ENCODE measurements around the gene MGAT5.

MGAT5 gene

DNA sequence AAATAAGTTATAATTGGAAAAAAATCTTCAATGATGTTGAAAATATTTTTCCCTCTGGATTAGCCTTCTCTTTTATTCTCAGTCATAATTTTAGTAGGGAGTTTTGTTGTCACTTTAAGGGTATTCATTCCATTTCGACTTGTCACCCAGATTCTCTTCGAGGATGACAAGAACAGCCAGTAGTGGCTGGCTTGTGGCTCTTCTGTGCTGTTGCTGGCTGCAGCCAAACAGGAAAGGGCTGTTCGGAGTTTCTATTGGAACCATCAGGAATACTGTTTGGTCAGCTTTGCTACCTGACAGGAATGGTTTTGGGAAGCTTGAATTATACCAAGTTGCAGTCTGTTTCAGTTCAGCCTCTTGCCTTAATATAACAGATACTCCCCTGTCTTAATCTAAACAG, 41.6 kb downstream of the MGAT5 start:
- Histone ChIP-seq H3K9ac (no peak overlapping the region), H3K79me2 (ENCODE audit: insufficient read depth, low read depth) (no peaks in the 10 kb centered on the region), H3K27me3 (ENCODE audit: insufficient read depth, low read depth) (no peaks in the 10 kb centered on the region), H3K4me1 (ENCODE audit: low read depth, poor library complexity, severe bottlenecking) (no peaks in the 10 kb centered on the region), H3K4me2 (no peak overlapping the region), H3K27ac (no peak overlapping the region), H2AFZ (ENCODE audit: low read depth) (no peak overlapping the region), H4K20me1 (ENCODE audit: insufficient read depth) (no peaks in the 10 kb centered on the region), H3K4me3 (IDR thresholded peaks at IDR 0.05; ENCODE audit: insufficient read depth, low read depth, low read length) (no peak overlapping the region), H3K36me3 (ENCODE audit: insufficient read depth) (no peaks in the 10 kb centered on the region)
- no peak for TF ChIP-seq CTCF (conservative IDR thresholded peaks at IDR 0.05; ENCODE audit: low read depth, low read length)

DNA sequence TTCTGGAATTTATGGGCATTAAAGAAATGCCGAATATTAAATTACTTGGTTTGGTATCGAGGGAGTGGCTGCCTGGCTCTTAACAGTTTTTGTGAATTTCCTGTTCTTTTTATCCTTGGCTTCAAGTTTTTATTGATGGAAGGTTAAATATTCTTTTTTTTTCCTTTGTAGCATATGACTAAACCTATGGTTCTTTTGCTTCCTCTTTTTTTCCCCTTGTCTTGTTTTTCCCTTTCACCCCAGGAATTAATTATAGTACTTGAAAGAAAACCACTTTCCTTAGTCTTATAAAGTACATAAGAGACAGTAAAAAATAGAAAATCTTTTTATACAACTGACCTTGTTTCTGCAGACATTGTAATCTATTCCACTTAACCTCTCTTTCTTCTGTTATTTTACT, 42.4 kb downstream of the MGAT5 start:
- Histone ChIP-seq H3K4me2 (no peak overlapping the region), H3K27me3 (ENCODE audit: insufficient read depth, low read depth) (no peaks in the 10 kb centered on the region), H3K79me2 (ENCODE audit: insufficient read depth, low read depth) (no peaks in the 10 kb centered on the region), H3K4me1 (ENCODE audit: low read depth, poor library complexity, severe bottlenecking) (no peaks in the 10 kb centered on the region), H3K4me3 (IDR thresholded peaks at IDR 0.05; ENCODE audit: insufficient read depth, low read depth, low read length) (no peak overlapping the region), H4K20me1 (ENCODE audit: insufficient read depth) (no peaks in the 10 kb centered on the region), H3K27ac (no peak overlapping the region), H3K9ac (no peak overlapping the region), H3K36me3 (ENCODE audit: insufficient read depth) (no peaks in the 10 kb centered on the region), H2AFZ (ENCODE audit: low read depth) (no peak overlapping the region)
- no peak for TF ChIP-seq CTCF (conservative IDR thresholded peaks at IDR 0.05; ENCODE audit: low read depth, low read length)

GRCh38 chr2:134299334-134299733, 45.5 kb downstream of the MGAT5 start:
- no peak overlapping the region for H3K4me2 ChIP-seq
- no peaks in the 10 kb centered on the region for H3K27me3 ChIP-seq (ENCODE audit: insufficient read depth, low read depth)
- no peaks in the 10 kb centered on the region for H3K79me2 ChIP-seq (ENCODE audit: insufficient read depth, low read depth)
- no peaks in the 10 kb centered on the region for H4K20me1 ChIP-seq (ENCODE audit: insufficient read depth)
- H3K4me3 ChIP-seq (IDR thresholded peaks at IDR 0.05; ENCODE audit: insufficient read depth, low read depth, low read length), result no peak overlapping the region
- H3K36me3 ChIP-seq (ENCODE audit: insufficient read depth), result no peaks in the 10 kb centered on the region
- no peak for TF ChIP-seq CTCF (conservative IDR thresholded peaks at IDR 0.05; ENCODE audit: low read depth, low read length)
- no peaks in the 10 kb centered on the region for H3K4me1 ChIP-seq (ENCODE audit: low read depth, poor library complexity, severe bottlenecking)
- H3K9ac ChIP-seq, result no peak overlapping the region
- H2AFZ ChIP-seq (ENCODE audit: low read depth), result no peak overlapping the region
- H3K27ac ChIP-seq, result no peak overlapping the region

- Histone ChIP-seq H3K36me3 (ENCODE audit: insufficient read depth) (no peaks in the 10 kb centered on the region), H3K27me3 (ENCODE audit: insufficient read depth, low read depth) (no peaks in the 10 kb centered on the region), H2AFZ (ENCODE audit: low read depth) (no peak overlapping the region), H3K79me2 (ENCODE audit: insufficient read depth, low read depth) (no peaks in the 10 kb centered on the region), H3K27ac (no peak overlapping the region), H3K4me3 (IDR thresholded peaks at IDR 0.05; ENCODE audit: insufficient read depth, low read depth, low read length) (no peak overlapping the region), H3K4me2 (no peak overlapping the region), H3K4me1 (ENCODE audit: low read depth, poor library complexity, severe bottlenecking) (no peaks in the 10 kb centered on the region), H3K9ac (no peak overlapping the region), H4K20me1 (ENCODE audit: insufficient read depth) (no peaks in the 10 kb centered on the region)
- TF ChIP-seq CTCF (conservative IDR thresholded peaks at IDR 0.05; ENCODE audit: low read depth, low read length), result no peak
These were observed 46.7 kb downstream of the MGAT5 start for GRCh38 chr2:134300585-134300984.
